ENCODE data around the gene TRAM2. TPM values are rescaled to one million over a fixed set of nuclear protein-coding genes. Genes with fewer than 3 reads are reported as not detected.

Gene TRAM2
- total RNA-seq, 2 donors from 2014 or later = 16.9 to 20.5 TPM

- H3K4me3 ChIP-seq (ENCODE audit: low read length) = no peak overlapping the region
- H3K4me3 Mint-ChIP-seq = no peak overlapping the region
- no peak for DNase-seq
- H3K4me1 ChIP-seq (ENCODE audit: control insufficient read depth, insufficient read depth, low read length) = no peaks in the 10 kb centered on the region
- peaks cover 42% of the 10 kb centered on the region for H3K36me3 Mint-ChIP-seq (ENCODE audit: low read depth)
- WGBS, 2 experiments (ENCODE audit: insufficient coverage in 1 of 2, insufficient read length in 1 of 2) = 96% methylated on average over 7 to 10 of the region's 10 CpGs
- H3K27ac ChIP-seq (ENCODE audit: low read depth, low read length) = no peak overlapping the region
- no peak for TF ChIP-seq CTCF (conservative IDR thresholded peaks at IDR 0.05)
- H3K36me3 ChIP-seq (ENCODE audit: control insufficient read depth, insufficient read depth, low read length) = peaks cover 41% of the 10 kb centered on the region
- no peaks in the 10 kb centered on the region for H3K9me3 Mint-ChIP-seq
- no peaks in the 10 kb centered on the region for H3K9me3 ChIP-seq (ENCODE audit: control insufficient read depth, low read length)
- peak overlapping the region; percentile 52 for H3K27ac Mint-ChIP-seq
- H3K4me1 Mint-ChIP-seq = peaks cover 5% of the 10 kb centered on the region
- H3K9ac ChIP-seq (ENCODE audit: extremely low read depth, low read length, poor library complexity, severe bottlenecking) = no peak overlapping the region
- no peaks in the 10 kb centered on the region for H3K27me3 ChIP-seq (ENCODE audit: control insufficient read depth, insufficient read depth, low read length, poor library complexity, severe bottlenecking)
- no peaks in the 10 kb centered on the region for H3K27me3 Mint-ChIP-seq (ENCODE audit: insufficient read depth)
Observed at GRCh38 chr6:52504782-52505136, 72.1 kb downstream of the TRAM2 start.

- no peak overlapping the region for H3K4me3 ChIP-seq (ENCODE audit: low read length)
- H3K27ac Mint-ChIP-seq = peak overlapping the region; percentile 52
- no peaks in the 10 kb centered on the region for H3K27me3 Mint-ChIP-seq (ENCODE audit: insufficient read depth)
- peaks cover 12% of the 10 kb centered on the region for H3K4me1 Mint-ChIP-seq
- no peak overlapping the region for H3K4me3 Mint-ChIP-seq
- H3K9me3 Mint-ChIP-seq = no peaks in the 10 kb centered on the region
- 92 to 99% methylated on average over 7 to 24 of the region's 24 CpGs for WGBS, 2 experiments (ENCODE audit: insufficient coverage in 1 of 2, insufficient read length in 1 of 2)
- TF ChIP-seq CTCF (conservative IDR thresholded peaks at IDR 0.05) = no peak
- H3K9me3 ChIP-seq (ENCODE audit: control insufficient read depth, low read length) = no peaks in the 10 kb centered on the region
- H3K4me1 ChIP-seq (ENCODE audit: control insufficient read depth, insufficient read depth, low read length) = peaks cover 3% of the 10 kb centered on the region
- peak; percentile 54 for DNase-seq
- H3K36me3 ChIP-seq (ENCODE audit: control insufficient read depth, insufficient read depth, low read length) = peaks cover 41% of the 10 kb centered on the region
- H3K36me3 Mint-ChIP-seq (ENCODE audit: low read depth) = peaks cover 36% of the 10 kb centered on the region
- H3K27me3 ChIP-seq (ENCODE audit: control insufficient read depth, insufficient read depth, low read length, poor library complexity, severe bottlenecking) = no peaks in the 10 kb centered on the region
- no peak overlapping the region for H3K9ac ChIP-seq (ENCODE audit: extremely low read depth, low read length, poor library complexity, severe bottlenecking)
- peak overlapping the region; percentile 45 for H3K27ac ChIP-seq (ENCODE audit: low read depth, low read length)
Observed at GRCh38 chr6:52503851-52504781, 72.7 kb downstream of the TRAM2 start.

GRCh38 chr6:52503323-52503747 lies 73.5 kb downstream of the TRAM2 start:
- no peak overlapping the region for H3K4me3 ChIP-seq (ENCODE audit: low read length)
- Mint-ChIP-seq H3K4me1 (peaks cover 19% of the 10 kb centered on the region), H3K4me3 (no peak overlapping the region), H3K36me3 (ENCODE audit: low read depth) (peaks cover 28% of the 10 kb centered on the region), H3K27ac (no peak overlapping the region), H3K9me3 (no peaks in the 10 kb centered on the region), H3K27me3 (ENCODE audit: insufficient read depth) (no peaks in the 10 kb centered on the region)
- 83 to 84% methylated on average over 3 to 5 of the region's 5 CpGs for whole genome bisulfite sequencing, 2 experiments (ENCODE audit: insufficient coverage in 1 of 2, insufficient read length in 1 of 2)
- H3K27ac ChIP-seq (ENCODE audit: low read depth, low read length) = peak overlapping the region; percentile 45
- TF ChIP-seq CTCF (conservative IDR thresholded peaks at IDR 0.05) = peak; percentile 66
- no peak overlapping the region for H3K9ac ChIP-seq (ENCODE audit: extremely low read depth, low read length, poor library complexity, severe bottlenecking)
- H3K9me3 ChIP-seq (ENCODE audit: control insufficient read depth, low read length) = no peaks in the 10 kb centered on the region
- H3K4me1 ChIP-seq (ENCODE audit: control insufficient read depth, insufficient read depth, low read length) = peaks cover 11% of the 10 kb centered on the region
- H3K36me3 ChIP-seq (ENCODE audit: control insufficient read depth, insufficient read depth, low read length) = peaks cover 41% of the 10 kb centered on the region
- H3K27me3 ChIP-seq (ENCODE audit: control insufficient read depth, insufficient read depth, low read length, poor library complexity, severe bottlenecking) = no peaks in the 10 kb centered on the region
- peak; percentile 86 for DNase-seq
